Keratinocyte (primary cell): ENCODE data around the gene GGT7. TPM values are rescaled to one million over a fixed set of nuclear protein-coding genes. Genes with fewer than 3 reads are reported as not detected.

Source experiments
- DNase-seq: peaks from one replicate; pipeline ENCODE4 v3.0.0-alpha.2; 2011; ENCODE audit warnings: low read depth, missing footprints, low spot score
- FAIRE-seq: peaks from 2 replicates; lab custom pipeline; 2011; peaks lifted over from hg19 to GRCh38; lab: Jason Lieb, UNC
- H2AFZ ChIP-seq: 2 replicates; pipeline ENCODE4 v1.6.0; 2012; ENCODE audit warnings: low read length, control low read depth, inconsistent platforms; ENCODE audit not compliant: control insufficient read depth
- H3K27ac ChIP-seq: 2 replicates; pipeline ENCODE4 v1.5.1; 2011; ENCODE audit warnings: low read length; ENCODE audit not compliant: control insufficient read depth, insufficient read depth
- H3K27me3 ChIP-seq: 3 replicates; pipeline ENCODE4 v1.6.0; 2011; ENCODE audit warnings: low read length; ENCODE audit not compliant: control insufficient read depth, insufficient read depth; ENCODE audit errors: extremely low read depth
- H3K36me3 ChIP-seq, 2 experiments: 2 replicates in 1 of 2; 3 replicates in 1 of 2; pipeline ENCODE4 v1.5.1; 2011; ENCODE audit warnings: low read length in 2 of 2, mild to moderate bottlenecking in 1 of 2; ENCODE audit not compliant: control insufficient read depth in 2 of 2, insufficient read depth in 2 of 2; ENCODE audit errors: extremely low read depth in 1 of 2
- H3K4me1 ChIP-seq: 3 replicates; pipeline ENCODE4 v1.5.1; 2011; ENCODE audit warnings: low read length; ENCODE audit not compliant: control insufficient read depth, insufficient read depth; ENCODE audit errors: extremely low read depth
- H3K4me2 ChIP-seq: 3 replicates; pipeline ENCODE4 v1.6.0; 2011; ENCODE audit warnings: low read depth, low read length; ENCODE audit not compliant: control insufficient read depth, insufficient read depth; ENCODE audit errors: extremely low read depth
- H3K4me3 ChIP-seq, 3 experiments: fragments of 200-600 bp in 1 of 3; sonication (generic) in 1 of 3; 2 replicates in 2 of 3; 3 replicates in 1 of 3; pipeline ENCODE4 v1.5.1; 2011 to 2016; ENCODE audit warnings: low read length in 3 of 3, mild to moderate bottlenecking in 3 of 3, control low read depth in 2 of 3, inconsistent platforms in 1 of 3, low read depth in 1 of 3, mixed read lengths in 1 of 3, mixed run types in 1 of 3, moderate library complexity in 1 of 3; ENCODE audit not compliant: control insufficient read depth in 2 of 3, insufficient read depth in 2 of 3; ENCODE audit errors: extremely low read depth in 1 of 3
- H3K79me2 ChIP-seq: 2 replicates; pipeline ENCODE4 v1.6.0; 2012; ENCODE audit warnings: low read length; ENCODE audit not compliant: control insufficient read depth, insufficient read depth
- H3K9ac ChIP-seq: 3 replicates; pipeline ENCODE4 v1.6.0; 2011; ENCODE audit warnings: low read length; ENCODE audit not compliant: control insufficient read depth, insufficient read depth; ENCODE audit errors: extremely low read depth
- H3K9me1 ChIP-seq: 3 replicates; pipeline ENCODE4 v1.6.0; 2011; ENCODE audit warnings: low read length; ENCODE audit not compliant: control insufficient read depth, insufficient read depth; ENCODE audit errors: extremely low read depth
- H3K9me3 ChIP-seq: 2 replicates; pipeline ENCODE4 v1.5.1; 2012; ENCODE audit warnings: low read depth, low read length; ENCODE audit not compliant: control insufficient read depth
- H4K20me1 ChIP-seq: 3 replicates; pipeline ENCODE4 v1.6.0; 2011; ENCODE audit warnings: low read length; ENCODE audit not compliant: control insufficient read depth, insufficient read depth; ENCODE audit errors: extremely low read depth
- EZH2 ChIP-seq: IDR thresholded peaks from one replicate; pipeline ENCODE4 v1.6.1; 2012; ENCODE audit warnings: inconsistent platforms, mild to moderate bottlenecking, low read length, moderate library complexity
- dilution Hi-C: fragments of 300-500 bp; cut with MboI; formaldehyde crosslinking; loops from one replicate; pipeline ENCODE4 v1.7.0; 2020; ENCODE audit warnings: low sequenced_read_pairs; ENCODE audit not compliant: extremely low pct_ligation_motif_present
- polyA plus RNA-seq, 5 experiments: library from polyadenylated mRNA; depleted of rRNA in 3 of 5; stranded (reverse) in 3 of 5; stranded (forward) in 1 of 5; unstranded in 1 of 5; fragments of >200 nt; gene quantifications; 1 replicate in 1 of 5; 2 replicates in 3 of 5; 3 replicates in 1 of 5; pipeline versions ENCODE4 v1.2.1 to v1.2.3, GENCODE V29; 2011 to 2012; ENCODE audit warnings: missing spikeins in 2 of 5, low read depth in 1 of 5, low replicate concordance in 1 of 5
- TF ChIP-seq, protein P1 (sequence below), 3 experiments: IDR thresholded peaks in 1 of 3; conservative IDR thresholded peaks in 1 of 3; optimal IDR thresholded peaks in 1 of 3; 2 replicates in 2 of 3; 3 replicates in 1 of 3; pipeline versions ENCODE3 to v1.5.1; 2011; ENCODE audit warnings: low read length in 3 of 3, mild to moderate bottlenecking in 3 of 3, moderate library complexity in 2 of 3, control low read depth in 1 of 3, inconsistent platforms in 1 of 3; ENCODE audit not compliant: insufficient read depth in 2 of 3; ENCODE audit errors: extremely low read depth in 1 of 3

The GGT7 gene
- polyA plus RNA-seq, 1 donor (not counting 4 experiments of a cell fraction or from before 2014, with no cell fraction given): 5.0 TPM

DNA sequence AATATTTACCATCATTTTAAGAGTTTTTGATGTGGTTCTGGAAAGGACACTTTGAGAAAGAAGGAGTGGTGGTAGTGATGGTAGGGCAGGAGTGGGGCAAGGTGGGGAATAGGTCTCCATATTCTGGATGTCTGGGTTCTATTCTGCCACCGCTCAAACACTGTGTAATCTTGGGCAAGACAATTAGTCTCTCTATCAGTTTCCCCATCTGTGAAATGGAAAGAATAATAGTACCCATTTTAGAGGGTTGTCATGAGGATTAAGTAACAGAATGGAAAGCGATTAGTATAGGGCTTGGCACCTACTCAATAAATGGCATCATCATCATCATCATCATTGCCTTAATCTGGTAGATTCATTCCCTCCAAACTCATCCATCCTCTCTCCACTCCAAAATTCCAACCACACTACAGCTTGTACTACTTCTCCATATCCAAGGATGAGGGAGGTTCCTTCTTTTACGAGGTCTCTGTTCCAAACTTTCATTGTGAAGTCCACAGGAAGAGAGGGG, 982 bp upstream of the GGT7 start:
- Histone ChIP-seq H4K20me1 (no peaks in the 10 kb centered on the region), H3K4me1 (peaks cover 27% of the 10 kb centered on the region), H3K4me2 (peak overlapping the region; percentile 99), H3K9me1 (peaks cover 5% of the 10 kb centered on the region), H3K27ac (no peak overlapping the region), H3K79me2 (peaks cover 18% of the 10 kb centered on the region), H3K9me3 (no peaks in the 10 kb centered on the region), H3K27me3 (no peaks in the 10 kb centered on the region), H3K36me3 (no peaks in the 10 kb centered on the region), H3K4me3 (peak overlapping the region in 1 of 3 experiments; percentile 83), H2AFZ (peak overlapping the region; percentile 23), H3K9ac (no peak overlapping the region)
- TF ChIP-seq, protein P1, sequence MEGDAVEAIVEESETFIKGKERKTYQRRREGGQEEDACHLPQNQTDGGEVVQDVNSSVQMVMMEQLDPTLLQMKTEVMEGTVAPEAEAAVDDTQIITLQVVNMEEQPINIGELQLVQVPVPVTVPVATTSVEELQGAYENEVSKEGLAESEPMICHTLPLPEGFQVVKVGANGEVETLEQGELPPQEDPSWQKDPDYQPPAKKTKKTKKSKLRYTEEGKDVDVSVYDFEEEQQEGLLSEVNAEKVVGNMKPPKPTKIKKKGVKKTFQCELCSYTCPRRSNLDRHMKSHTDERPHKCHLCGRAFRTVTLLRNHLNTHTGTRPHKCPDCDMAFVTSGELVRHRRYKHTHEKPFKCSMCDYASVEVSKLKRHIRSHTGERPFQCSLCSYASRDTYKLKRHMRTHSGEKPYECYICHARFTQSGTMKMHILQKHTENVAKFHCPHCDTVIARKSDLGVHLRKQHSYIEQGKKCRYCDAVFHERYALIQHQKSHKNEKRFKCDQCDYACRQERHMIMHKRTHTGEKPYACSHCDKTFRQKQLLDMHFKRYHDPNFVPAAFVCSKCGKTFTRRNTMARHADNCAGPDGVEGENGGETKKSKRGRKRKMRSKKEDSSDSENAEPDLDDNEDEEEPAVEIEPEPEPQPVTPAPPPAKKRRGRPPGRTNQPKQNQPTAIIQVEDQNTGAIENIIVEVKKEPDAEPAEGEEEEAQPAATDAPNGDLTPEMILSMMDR (optimal IDR thresholded peaks at IDR 0.05 in 1 of 3, IDR thresholded peaks at IDR 0.05 in 1 of 3, conservative IDR thresholded peaks at IDR 0.05 in 1 of 3; ENCODE audit: extremely low read depth in 1 of 3, insufficient read depth in 2 of 3, low read length in 3 of 3): no peak
- no peak for TF ChIP-seq EZH2
- dilution Hi-C loops: no loop called here
- DNase-seq (no peak), FAIRE-seq (no peak)

DNA sequence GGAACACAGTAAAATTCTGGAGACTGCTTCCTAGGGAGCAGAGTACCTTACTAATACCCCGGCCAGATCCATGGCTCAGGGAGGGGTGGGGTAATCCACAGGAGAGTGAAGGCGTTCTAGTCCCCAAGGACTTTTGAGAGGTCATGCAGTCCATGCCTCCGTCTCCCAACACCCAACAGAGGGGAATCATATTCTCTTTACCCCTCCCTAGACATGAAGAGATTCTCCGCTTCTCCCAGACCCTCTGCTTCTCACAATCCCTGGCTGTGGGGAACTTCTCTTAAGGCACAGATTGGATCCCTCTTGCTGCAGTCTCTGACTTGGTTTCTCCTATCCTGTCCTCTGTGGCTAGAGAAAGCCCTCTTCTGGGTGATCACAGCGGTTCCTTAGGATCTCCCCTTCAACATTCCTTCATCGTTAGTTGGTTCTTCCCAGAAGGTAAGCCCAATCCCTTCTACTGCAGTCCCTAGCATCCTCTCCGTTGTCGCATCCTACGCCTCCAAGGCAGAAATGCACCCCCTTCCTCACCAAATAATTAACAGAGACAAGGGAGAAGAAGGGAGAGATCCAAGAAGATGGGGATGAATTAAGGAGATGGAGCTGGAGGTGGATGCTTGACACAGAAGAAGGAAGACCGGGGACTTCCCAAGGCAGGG, 562 bp downstream of the GGT7 start:
- Histone ChIP-seq H3K4me1 (peaks cover 17% of the 10 kb centered on the region), H3K36me3 (no peaks in the 10 kb centered on the region), H3K4me2 (peak overlapping the region; percentile 99), H3K9ac (peak overlapping the region; percentile 51), H3K27ac (no peak overlapping the region), H3K79me2 (peaks cover 5% of the 10 kb centered on the region), H3K4me3 (peak overlapping the region; percentile 43 to 83 (median 64)), H4K20me1 (no peaks in the 10 kb centered on the region), H3K27me3 (no peaks in the 10 kb centered on the region), H2AFZ (peak overlapping the region; percentile 82), H3K9me1 (no peaks in the 10 kb centered on the region), H3K9me3 (no peaks in the 10 kb centered on the region)
- no peak for FAIRE-seq
- no peak for DNase-seq
- dilution Hi-C loops: no loop called here
- TF ChIP-seq, protein P1 (optimal IDR thresholded peaks at IDR 0.05 in 1 of 3, IDR thresholded peaks at IDR 0.05 in 1 of 3, conservative IDR thresholded peaks at IDR 0.05 in 1 of 3; ENCODE audit: extremely low read depth in 1 of 3, insufficient read depth in 2 of 3, low read length in 3 of 3): no peak
- no peak for TF ChIP-seq EZH2
